ENCODE data around the gene CD58. TPM values are rescaled to one million over a fixed set of nuclear protein-coding genes. Genes with fewer than 3 reads are reported as not detected.

CD58 gene
- total RNA-seq, 1 experiment from 2014 or later = 18.9 TPM

DNA sequence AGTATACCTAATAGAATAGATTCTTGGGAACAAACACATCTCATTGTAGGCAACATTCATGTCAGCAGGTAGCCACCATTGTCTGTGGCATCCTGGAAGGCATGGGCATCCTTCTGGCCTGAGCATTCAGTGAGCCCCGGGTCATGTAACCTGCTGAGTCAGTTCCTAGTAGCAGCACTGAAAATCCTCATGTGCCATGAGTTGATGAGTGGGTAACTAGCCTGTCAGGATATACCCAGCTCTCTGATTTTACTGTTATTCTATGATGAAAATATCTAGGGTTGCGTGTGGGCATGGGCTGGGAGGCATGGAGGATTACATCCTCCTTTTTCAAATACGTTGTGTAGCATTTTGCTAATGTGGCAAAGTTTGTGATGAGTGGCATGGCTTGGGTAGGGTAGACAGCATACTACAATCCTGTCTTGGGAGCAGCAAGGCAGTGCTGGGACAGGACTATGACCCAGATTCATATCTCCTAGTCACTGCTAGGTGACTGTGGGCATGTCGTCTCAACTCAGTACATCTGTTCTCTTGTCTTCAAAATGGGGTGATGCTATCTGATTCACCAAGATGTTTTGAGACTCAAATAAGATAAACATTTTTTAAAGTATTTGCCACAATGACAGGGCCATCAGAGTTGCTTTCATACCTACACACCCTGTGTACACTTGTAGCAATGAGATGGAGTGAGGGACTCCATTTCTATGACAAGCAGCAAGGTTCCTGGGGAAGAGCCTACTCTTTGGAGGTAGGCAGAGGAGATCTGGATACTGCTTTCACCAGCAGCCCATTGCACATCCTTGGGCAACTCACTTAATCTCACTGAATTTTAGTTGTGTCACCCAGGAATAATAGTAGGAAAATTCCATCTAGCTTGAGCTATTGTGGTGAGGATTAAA, 62.5 kb downstream of the CD58 start:
- TF ChIP-seq, protein P1, sequence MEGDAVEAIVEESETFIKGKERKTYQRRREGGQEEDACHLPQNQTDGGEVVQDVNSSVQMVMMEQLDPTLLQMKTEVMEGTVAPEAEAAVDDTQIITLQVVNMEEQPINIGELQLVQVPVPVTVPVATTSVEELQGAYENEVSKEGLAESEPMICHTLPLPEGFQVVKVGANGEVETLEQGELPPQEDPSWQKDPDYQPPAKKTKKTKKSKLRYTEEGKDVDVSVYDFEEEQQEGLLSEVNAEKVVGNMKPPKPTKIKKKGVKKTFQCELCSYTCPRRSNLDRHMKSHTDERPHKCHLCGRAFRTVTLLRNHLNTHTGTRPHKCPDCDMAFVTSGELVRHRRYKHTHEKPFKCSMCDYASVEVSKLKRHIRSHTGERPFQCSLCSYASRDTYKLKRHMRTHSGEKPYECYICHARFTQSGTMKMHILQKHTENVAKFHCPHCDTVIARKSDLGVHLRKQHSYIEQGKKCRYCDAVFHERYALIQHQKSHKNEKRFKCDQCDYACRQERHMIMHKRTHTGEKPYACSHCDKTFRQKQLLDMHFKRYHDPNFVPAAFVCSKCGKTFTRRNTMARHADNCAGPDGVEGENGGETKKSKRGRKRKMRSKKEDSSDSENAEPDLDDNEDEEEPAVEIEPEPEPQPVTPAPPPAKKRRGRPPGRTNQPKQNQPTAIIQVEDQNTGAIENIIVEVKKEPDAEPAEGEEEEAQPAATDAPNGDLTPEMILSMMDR (IDR thresholded peaks at IDR 0.05; ENCODE audit: unreplicated experiment) = no peak
- Mint-ChIP-seq H3K36me3 (ENCODE audit: insufficient read depth, unreplicated experiment) (peaks cover 10% of the 10 kb centered on the region), H3K4me1 (ENCODE audit: low read depth, unreplicated experiment) (peaks cover 55% of the 10 kb centered on the region), H3K4me3 (ENCODE audit: low read depth, unreplicated experiment) (no peak overlapping the region), H3K27me3 (ENCODE audit: unreplicated experiment) (no peaks in the 10 kb centered on the region), H3K9me3 (ENCODE audit: low read depth, unreplicated experiment) (peaks cover 6% of the 10 kb centered on the region), H3K27ac (ENCODE audit: unreplicated experiment) (peak overlapping the region; percentile 94)
- DNase-seq = no peak
- intact Hi-C loops (cut with micrococcal nuclease; ENCODE audit: unreplicated experiment) = loop anchor here (5.0 kb wide), 1 partner anchor 59 kb away; no protein-coding TSS in a partner anchor
- CTCF ChIA-PET = no interaction called here
- no TSS peak for BruUV-seq (replicated peaks)

DNA sequence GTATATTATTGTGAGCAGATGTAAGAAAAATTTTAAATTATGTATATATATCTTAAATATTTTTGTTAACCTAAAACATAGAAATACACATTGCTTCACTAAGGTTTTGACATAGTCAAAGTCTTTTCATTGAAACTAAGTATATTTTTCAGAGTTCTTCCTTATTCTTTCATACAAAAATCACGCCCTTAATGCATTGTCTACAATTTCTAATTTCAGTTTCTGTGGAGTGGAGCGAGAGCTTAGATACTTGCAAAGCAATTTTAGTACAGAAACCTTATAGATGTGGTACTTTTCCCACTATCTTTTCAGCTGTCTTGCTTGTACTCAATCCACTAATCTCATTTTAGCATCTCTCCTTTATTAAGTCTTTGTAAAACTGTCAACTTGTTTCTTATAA, 63.2 kb downstream of the CD58 start:
- Mint-ChIP-seq H3K9me3 (ENCODE audit: low read depth, unreplicated experiment) (peaks cover 6% of the 10 kb centered on the region), H3K36me3 (ENCODE audit: insufficient read depth, unreplicated experiment) (peaks cover 10% of the 10 kb centered on the region), H3K4me3 (ENCODE audit: low read depth, unreplicated experiment) (no peak overlapping the region), H3K27me3 (ENCODE audit: unreplicated experiment) (no peaks in the 10 kb centered on the region), H3K27ac (ENCODE audit: unreplicated experiment) (peak overlapping the region; percentile 94), H3K4me1 (ENCODE audit: low read depth, unreplicated experiment) (peaks cover 58% of the 10 kb centered on the region)
- intact Hi-C loops (cut with micrococcal nuclease; ENCODE audit: unreplicated experiment) = loop anchor here (5.0 kb wide), 1 partner anchor 60 kb away; no protein-coding TSS in a partner anchor
- CTCF ChIA-PET = no interaction called here
- TF ChIP-seq, protein P1 (IDR thresholded peaks at IDR 0.05; ENCODE audit: unreplicated experiment) = no peak
- BruUV-seq (replicated peaks) = no TSS peak
- DNase-seq = no peak

DNA sequence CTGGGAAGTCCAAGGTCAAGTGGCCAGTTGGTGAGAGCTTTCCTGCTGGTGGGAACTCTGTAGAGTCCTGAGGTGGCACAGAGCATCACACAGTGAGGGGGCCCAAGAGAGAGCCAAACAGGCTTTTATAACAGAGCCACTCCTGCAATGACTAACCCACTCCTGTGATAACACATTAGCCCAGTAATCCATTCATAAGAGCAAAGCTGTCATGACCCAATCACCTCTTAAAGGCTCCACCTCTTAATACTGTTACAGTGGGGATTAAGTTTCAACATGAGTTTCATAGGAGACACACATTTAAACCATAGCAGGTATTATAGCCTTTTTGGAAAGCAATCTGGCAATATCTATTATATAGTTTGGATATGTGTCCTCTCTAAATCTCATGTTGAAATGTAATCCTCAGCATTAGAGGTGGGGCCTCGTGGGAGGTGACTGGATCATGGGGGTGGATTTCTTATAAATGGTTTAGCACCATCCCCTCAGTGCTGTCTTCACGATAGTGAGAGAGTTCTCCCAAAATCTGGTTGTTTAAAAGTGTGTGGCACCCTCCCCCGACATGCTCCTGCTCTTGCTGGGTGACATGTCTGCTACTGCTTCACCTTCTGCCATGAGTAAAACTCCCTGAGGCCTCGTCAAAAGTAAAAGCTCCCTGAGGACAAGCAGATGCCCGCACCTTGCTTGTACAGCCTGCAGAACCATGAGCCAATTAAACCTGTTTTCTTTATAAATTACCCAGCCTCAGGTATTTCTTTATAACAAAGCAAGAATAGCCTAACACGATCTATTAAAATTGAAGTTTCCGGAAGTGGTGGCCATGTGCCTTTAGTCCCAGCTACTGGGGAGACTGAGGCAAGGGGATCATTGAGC, 64.5 kb downstream of the CD58 start:
- CTCF ChIA-PET = interaction anchor here (0.6 kb wide), 1 partner anchor 367 kb away, joined by 3 read pairs; no protein-coding TSS in a partner anchor
- H3K4me3 Mint-ChIP-seq (ENCODE audit: low read depth, unreplicated experiment) = no peak overlapping the region
- peaks cover 10% of the 10 kb centered on the region for H3K36me3 Mint-ChIP-seq (ENCODE audit: insufficient read depth, unreplicated experiment)
- no TSS peak for BruUV-seq (replicated peaks)
- peaks cover under 1% of the 10 kb centered on the region for H3K9me3 Mint-ChIP-seq (ENCODE audit: low read depth, unreplicated experiment)
- DNase-seq = no peak
- H3K27me3 Mint-ChIP-seq (ENCODE audit: unreplicated experiment) = no peaks in the 10 kb centered on the region
- no peak overlapping the region for H3K27ac Mint-ChIP-seq (ENCODE audit: unreplicated experiment)
- TF ChIP-seq, protein P1 (IDR thresholded peaks at IDR 0.05; ENCODE audit: unreplicated experiment) = no peak
- peaks cover 58% of the 10 kb centered on the region for H3K4me1 Mint-ChIP-seq (ENCODE audit: low read depth, unreplicated experiment)
- intact Hi-C loops (cut with micrococcal nuclease; ENCODE audit: unreplicated experiment) = loop anchor here (5.0 kb wide), 1 partner anchor 61 kb away; no protein-coding TSS in a partner anchor

Measured in Calu3 (cell line).